ENCODE results near the gene SULT4A1.

The SULT4A1 gene

GRCh38 chr22:43901976-43902643 is 39.8 kb upstream of the SULT4A1 start:
- no peak overlapping the region for H3K4me3 ChIP-seq (ENCODE audit: low read depth, low read length)
- peak; percentile 84 for DNase-seq (ENCODE audit: low read depth)
- TF ChIP-seq, protein P1, sequence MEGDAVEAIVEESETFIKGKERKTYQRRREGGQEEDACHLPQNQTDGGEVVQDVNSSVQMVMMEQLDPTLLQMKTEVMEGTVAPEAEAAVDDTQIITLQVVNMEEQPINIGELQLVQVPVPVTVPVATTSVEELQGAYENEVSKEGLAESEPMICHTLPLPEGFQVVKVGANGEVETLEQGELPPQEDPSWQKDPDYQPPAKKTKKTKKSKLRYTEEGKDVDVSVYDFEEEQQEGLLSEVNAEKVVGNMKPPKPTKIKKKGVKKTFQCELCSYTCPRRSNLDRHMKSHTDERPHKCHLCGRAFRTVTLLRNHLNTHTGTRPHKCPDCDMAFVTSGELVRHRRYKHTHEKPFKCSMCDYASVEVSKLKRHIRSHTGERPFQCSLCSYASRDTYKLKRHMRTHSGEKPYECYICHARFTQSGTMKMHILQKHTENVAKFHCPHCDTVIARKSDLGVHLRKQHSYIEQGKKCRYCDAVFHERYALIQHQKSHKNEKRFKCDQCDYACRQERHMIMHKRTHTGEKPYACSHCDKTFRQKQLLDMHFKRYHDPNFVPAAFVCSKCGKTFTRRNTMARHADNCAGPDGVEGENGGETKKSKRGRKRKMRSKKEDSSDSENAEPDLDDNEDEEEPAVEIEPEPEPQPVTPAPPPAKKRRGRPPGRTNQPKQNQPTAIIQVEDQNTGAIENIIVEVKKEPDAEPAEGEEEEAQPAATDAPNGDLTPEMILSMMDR (conservative IDR thresholded peaks at IDR 0.05; ENCODE audit: low read depth, low read length) = no peak

DNA sequence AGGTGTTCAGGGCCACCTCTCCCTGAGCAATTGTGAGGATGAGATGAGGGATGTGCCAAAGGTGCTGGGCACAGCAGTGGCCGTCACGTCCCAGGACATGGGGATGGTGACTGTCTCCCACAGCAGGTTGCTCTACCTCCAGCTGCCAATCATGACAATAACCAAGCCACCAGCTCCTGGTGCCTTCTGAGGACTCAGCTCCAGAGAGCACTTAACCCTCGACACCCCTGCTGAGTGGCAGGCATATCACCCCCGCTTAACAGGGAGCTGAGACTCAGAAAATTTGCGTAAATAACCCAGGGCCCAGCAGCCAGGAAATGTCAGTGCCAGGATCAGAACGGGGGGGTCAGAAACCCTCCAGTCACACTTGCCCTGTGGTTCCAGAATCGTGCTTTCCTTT is 37.9 kb upstream of the SULT4A1 start:
- TF ChIP-seq, protein P1 (conservative IDR thresholded peaks at IDR 0.05; ENCODE audit: low read depth, low read length) = no peak
- H3K4me3 ChIP-seq (ENCODE audit: low read depth, low read length) = no peak overlapping the region
- no peak for DNase-seq (ENCODE audit: low read depth)

DNA sequence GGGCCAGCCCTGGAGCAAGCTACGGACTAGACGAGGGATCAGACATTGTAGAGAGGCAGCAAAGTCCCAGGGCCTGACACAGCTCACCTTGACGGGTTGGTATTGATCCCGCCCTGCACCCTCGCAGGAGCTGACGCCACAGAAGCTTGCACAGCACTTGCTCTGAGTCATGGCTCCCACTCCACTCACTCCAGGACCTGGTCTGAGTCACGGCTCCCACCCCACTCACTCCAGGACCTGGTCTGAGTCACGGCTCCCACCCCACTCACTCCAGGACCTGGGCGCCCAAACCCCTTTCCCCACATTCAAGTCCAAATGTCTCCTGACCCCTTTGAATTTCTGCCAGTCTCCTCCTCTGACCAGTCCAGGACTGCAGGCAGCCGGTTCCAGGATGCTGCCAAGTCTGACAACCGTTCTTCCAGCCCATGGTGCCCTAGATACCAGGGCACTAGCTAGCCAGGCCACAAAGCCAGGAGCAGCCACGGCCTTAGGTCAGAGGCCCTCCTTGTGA is 35.5 kb upstream of the SULT4A1 start:
- peak; percentile 66 for DNase-seq (ENCODE audit: low read depth)
- TF ChIP-seq, protein P1 (conservative IDR thresholded peaks at IDR 0.05; ENCODE audit: low read depth, low read length) = no peak

DNA sequence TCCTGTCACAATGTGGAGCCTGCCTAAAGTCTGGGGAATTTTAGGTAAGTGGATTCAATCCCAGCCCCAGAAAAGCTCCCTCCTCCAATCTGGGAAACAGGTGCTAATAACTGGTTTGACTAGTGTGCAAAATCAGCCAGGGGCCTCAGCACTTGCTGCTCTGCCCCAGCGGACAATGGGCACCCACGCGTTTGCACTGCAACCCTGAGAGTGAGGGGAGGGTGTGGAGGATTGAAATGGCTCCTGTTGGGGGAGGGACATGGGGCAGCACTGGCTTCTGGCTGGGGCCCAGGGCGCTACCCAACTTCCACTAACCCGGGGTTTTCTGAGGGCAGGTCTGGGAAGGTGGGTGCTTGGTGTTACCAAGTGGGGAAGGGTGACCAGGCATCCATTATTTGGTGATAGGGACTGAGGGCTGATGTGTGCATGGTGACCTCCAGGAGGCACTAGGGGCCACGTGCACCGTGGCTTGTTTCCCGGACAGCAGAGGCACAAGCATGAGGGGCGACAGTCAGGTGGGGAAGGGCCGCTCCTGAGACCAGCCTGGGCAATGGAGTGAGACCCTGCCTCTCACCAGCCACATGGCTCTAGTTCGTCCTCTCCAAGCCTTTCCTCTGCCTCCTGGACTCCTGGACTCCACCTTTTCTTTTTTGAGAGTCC is 33.8 kb upstream of the SULT4A1 start:
- no peak overlapping the region for H3K4me3 ChIP-seq (ENCODE audit: low read depth, low read length)
- TF ChIP-seq, protein P1 (conservative IDR thresholded peaks at IDR 0.05; ENCODE audit: low read depth, low read length) = no peak
- DNase-seq (ENCODE audit: low read depth) = no peak

More for the DNA sequence above, 35.5 kb upstream of the SULT4A1 start:
- no peak overlapping the region for H3K4me3 ChIP-seq (ENCODE audit: low read depth, low read length)

GRCh38 chr22:43894122-43894521 is 31.8 kb upstream of the SULT4A1 start:
- TF ChIP-seq, protein P1 (conservative IDR thresholded peaks at IDR 0.05; ENCODE audit: low read depth, low read length) = no peak
- H3K4me3 ChIP-seq (ENCODE audit: low read depth, low read length) = no peak overlapping the region
- DNase-seq (ENCODE audit: low read depth) = no peak

- no peak overlapping the region for H3K4me3 ChIP-seq (ENCODE audit: low read depth, low read length)
- TF ChIP-seq, protein P1 (conservative IDR thresholded peaks at IDR 0.05; ENCODE audit: low read depth, low read length) = no peak
- no peak for DNase-seq (ENCODE audit: low read depth)
Observed at GRCh38 chr22:43893266-43893665, 31.0 kb upstream of the SULT4A1 start.

Measured in choroid plexus epithelial cell (primary cell).